Kidney (tissue), 14 donors: ENCODE measurements around the gene FNIP2. TPM values are rescaled to one million over a fixed set of nuclear protein-coding genes. Genes with fewer than 3 reads are reported as not detected.

Experiments
- DNase-seq, 5 donors: peaks; one replicate each; pipeline ENCODE4 v3.0.0-alpha.2; 2013 to 2020
- FAIRE-seq: peaks from 2 replicates; lab custom pipeline; 2012; peaks lifted over from hg19 to GRCh38; lab: Jason Lieb, UNC
- H3K27ac ChIP-seq, 2 donors: one replicate each; pipeline ENCODE4 v1.7.0; 2013; ENCODE audit warnings: low read depth in 2 of 2, low read length in 2 of 2, inconsistent platforms in 1 of 2
- H3K27me3 ChIP-seq: one replicate; pipeline ENCODE4 v1.7.1; 2013; ENCODE audit warnings: low read length, inconsistent platforms; ENCODE audit not compliant: control insufficient read depth, insufficient read depth
- H3K36me3 ChIP-seq, 3 donors: one replicate each; pipeline versions ENCODE4 v1.7.0 to v1.7.1; 2013; ENCODE audit warnings: low read length in 3 of 3, control low read depth in 1 of 3, inconsistent platforms in 1 of 3; ENCODE audit not compliant: insufficient read depth in 3 of 3, control insufficient read depth in 2 of 3
- H3K4me1 ChIP-seq, 3 donors: one replicate each; pipeline versions ENCODE4 v1.7.0 to v1.7.1; 2013; ENCODE audit warnings: low read length in 3 of 3, inconsistent platforms in 1 of 3, low read depth in 1 of 3; ENCODE audit not compliant: control insufficient read depth in 2 of 3, insufficient read depth in 2 of 3
- H3K4me3 ChIP-seq, 3 donors: one replicate each; pipeline versions ENCODE4 v1.7.0 to v1.8.1; 2013; ENCODE audit warnings: low read length in 3 of 3, control low read depth in 1 of 3, inconsistent platforms in 1 of 3
- H3K9ac ChIP-seq, 3 donors: one replicate each; pipeline versions ENCODE4 v1.7.0 to v1.7.1; 2013; ENCODE audit warnings: low read length in 3 of 3, control low read depth in 1 of 3, inconsistent platforms in 1 of 3
- H3K9me3 ChIP-seq, 3 donors: one replicate each; pipeline versions ENCODE4 v1.7.0 to v1.7.1; 2013; ENCODE audit warnings: low read length in 3 of 3, control low read depth in 1 of 3, inconsistent platforms in 1 of 3; ENCODE audit not compliant: control insufficient read depth in 2 of 3, insufficient read depth in 1 of 3
- CTCF ChIP-seq: IDR thresholded peaks from 3 replicates; pipeline ENCODE4 v1.5.1; 2012; ENCODE audit warnings: mild to moderate bottlenecking, moderate library complexity, borderline replicate concordance; ENCODE audit not compliant: insufficient read depth; ENCODE audit errors: extremely low read depth
- intact Hi-C: fragments of 100-400 bp; cut with DNase I; formaldehyde crosslinking; loops from one replicate; pipeline ENCODE4 v1.11.1; 2022
- polyA plus RNA-seq: library from polyadenylated mRNA; stranded (reverse); fragments of 350-450 nt; fragmentation: Illumina TruSeq; extraction: RNeasy Lipid Tissue Mini Kit (QIAGEN cat#74804); gene quantifications from one replicate; pipeline ENCODE4 v1.2.3, GENCODE V29; 2014; ENCODE audit warnings: low read depth, low replicate concordance; ENCODE audit not compliant: insufficient read depth
- total RNA-seq: library from RNA; stranded (reverse); fragmentation: NEBNext Ultra II Directional; extraction: Animal tissue kit (Norgen Biotek cat#: 25700); gene quantifications from one replicate; pipeline ENCODE4 v1.2.1, GENCODE V29; 2021
- donor health status: control.
- donor health status: control.
- donor health status: control.
- donor health status: control.
- donor health status: control.
- donor health status: DM: yes; HTN: yes; CAD: no.
- donor health status: Normal renal cell carcinoma (clear cell type).

Gene FNIP2
- total and polyA plus RNA-seq, 2 donors from 2014 or later = 13.2 to 65.1 TPM

GRCh38 chr4:158811704-158812103 is 42.9 kb downstream of the FNIP2 start:
- intact Hi-C loops = no loop called here
- H3K27me3 ChIP-seq = no peaks in the 10 kb centered on the region
- H3K4me1 ChIP-seq = peaks cover 10 to 62% (median 46%) of the 10 kb centered on the region in 3 donors
- no peaks in the 10 kb centered on the region for H3K9me3 ChIP-seq
- no peaks in the 10 kb centered on the region for H3K36me3 ChIP-seq
- H3K9ac ChIP-seq = peak overlapping the region in 2 of 3 donors; percentile 14 to 22
- FAIRE-seq (no peak), DNase-seq (no peak)
- peak overlapping the region; percentile 72 to 85 for H3K27ac ChIP-seq
- TF ChIP-seq CTCF = no peak
- H3K4me3 ChIP-seq = peak overlapping the region in 1 of 3 donors; percentile 5

- Histone ChIP-seq H3K27ac (peak overlapping the region; percentile 72 to 85), H3K4me1 (peaks cover 10 to 62% (median 46%) of the 10 kb centered on the region in 3 donors), H3K36me3 (no peaks in the 10 kb centered on the region), H3K9me3 (no peaks in the 10 kb centered on the region), H3K27me3 (no peaks in the 10 kb centered on the region), H3K9ac (peak overlapping the region in 2 of 3 donors; percentile 22), H3K4me3 (peak overlapping the region in 1 of 3 donors; percentile 5)
- intact Hi-C loops = no loop called here
- no peak for FAIRE-seq
- TF ChIP-seq CTCF = no peak
- no peak for DNase-seq
Measured at GRCh38 chr4:158812133-158812532, 43.3 kb downstream of the FNIP2 start.

- intact Hi-C loops = no loop called here
- DNase-seq (no peak), FAIRE-seq (no peak)
- H3K36me3 ChIP-seq = no peaks in the 10 kb centered on the region
- H3K9me3 ChIP-seq = no peaks in the 10 kb centered on the region
- TF ChIP-seq CTCF = no peak
- H3K9ac ChIP-seq = peak overlapping the region in 1 of 3 donors; percentile 22
- H3K27me3 ChIP-seq = no peaks in the 10 kb centered on the region
- H3K4me1 ChIP-seq = peaks cover 10 to 62% (median 46%) of the 10 kb centered on the region in 3 donors
- peak overlapping the region; percentile 56 to 72 for H3K27ac ChIP-seq
- no peak overlapping the region for H3K4me3 ChIP-seq
Measured at GRCh38 chr4:158812543-158812942, 43.7 kb downstream of the FNIP2 start.

- FAIRE-seq = no peak
- H3K9me3 ChIP-seq = no peaks in the 10 kb centered on the region
Measured at GRCh38 chr4:158813113-158813512, 44.3 kb downstream of the FNIP2 start.

More at GRCh38 chr4:158813113-158813512, 44.3 kb downstream of the FNIP2 start:
- intact Hi-C loops = no loop called here
- peak overlapping the region in 1 of 3 donors; percentile 0 for H3K9ac ChIP-seq
- H3K27me3 ChIP-seq = no peaks in the 10 kb centered on the region
- H3K27ac ChIP-seq = peak overlapping the region; percentile 56 to 72
- H3K4me3 ChIP-seq = no peak overlapping the region
- no peaks in the 10 kb centered on the region for H3K36me3 ChIP-seq
- no peak for DNase-seq
- peaks cover 10 to 60% (median 50%) of the 10 kb centered on the region in 3 donors for H3K4me1 ChIP-seq
- no peak for TF ChIP-seq CTCF
